Cortex of kidney (tissue), 1 donor: ENCODE data around the gene BLOC1S3.

Experiments used
- DNase-seq: peaks from one replicate; lab custom pipeline; 2025; lab: John Stamatoyannopoulos, UW

Gene BLOC1S3

GRCh38 chr19:45178262-45179071, at the start of gene BLOC1S3:
TSS of gene BLOC1S3 (plus strand) at chr19:45178784. CDS start at chr19:45179297, 513 bp downstream.
- DNase-seq: peak; percentile 52

GRCh38 chr19:45128806-45129205, 49.8 kb upstream of the BLOC1S3 start:
- no peak for DNase-seq

- no peak for DNase-seq
Measured at GRCh38 chr19:45130236-45130635, 48.3 kb upstream of the BLOC1S3 start.

GRCh38 chr19:45130888-45131615, 47.5 kb upstream of the BLOC1S3 start:
- no peak for DNase-seq

- DNase-seq: no peak
Measured at GRCh38 chr19:45133661-45134060, 44.9 kb upstream of the BLOC1S3 start.

- no peak for DNase-seq
Measured at GRCh38 chr19:45135176-45135885, 43.3 kb upstream of the BLOC1S3 start.

GRCh38 chr19:45136507-45137178, 41.9 kb upstream of the BLOC1S3 start:
- DNase-seq: no peak

- DNase-seq: no peak
Measured at GRCh38 chr19:45137179-45137761, 41.3 kb upstream of the BLOC1S3 start.

GRCh38 chr19:45138303-45138751, 40.3 kb upstream of the BLOC1S3 start:
- no peak for DNase-seq

GRCh38 chr19:45139286-45140143, 39.1 kb upstream of the BLOC1S3 start:
- DNase-seq: no peak

- DNase-seq: no peak
Measured at GRCh38 chr19:45140144-45140503, 38.5 kb upstream of the BLOC1S3 start.

GRCh38 chr19:45140533-45140932, 38.1 kb upstream of the BLOC1S3 start:
- no peak for DNase-seq

GRCh38 chr19:45141203-45141900, 37.2 kb upstream of the BLOC1S3 start:
- no peak for DNase-seq

- no peak for DNase-seq
Measured at GRCh38 chr19:45142016-45142725, 36.4 kb upstream of the BLOC1S3 start.

GRCh38 chr19:45142726-45143110, 35.9 kb upstream of the BLOC1S3 start:
- DNase-seq: no peak

- no peak for DNase-seq
Measured at GRCh38 chr19:45144431-45145269, 33.9 kb upstream of the BLOC1S3 start.

- no peak for DNase-seq
Measured at GRCh38 chr19:45145270-45146189, 33.1 kb upstream of the BLOC1S3 start.
